Ureter (tissue), 1 donor: ENCODE results near the gene MMRN2. TPM values are rescaled to one million over a fixed set of nuclear protein-coding genes. Genes with fewer than 3 reads are reported as not detected.
"Not testable (repeated sequence)": the region's sequence is repeated elsewhere in the genome, so short reads cannot be mapped to it uniquely, and the experiment has no call there.

Source experiments
- DNase-seq: peaks from one replicate; pipeline ENCODE4 v3.0.0-alpha.2; 2020; ENCODE audit warnings: low spot score
- total RNA-seq: library from RNA; stranded (reverse); gene quantifications from one replicate; pipeline ENCODE4 v1.2.4, GENCODE V29; 2023
- donor health status: DM: yes; HTN: yes; CAD: no.

Gene MMRN2
- 99.0 TPM for total RNA-seq

- no peak for DNase-seq
Measured at GRCh38 chr10:86957471-86958115, at the start of gene MMRN2. MMRN2 (minus strand) TSS chr10:86957615; CDS start chr10:86957541, 74 bp downstream.

DNA sequence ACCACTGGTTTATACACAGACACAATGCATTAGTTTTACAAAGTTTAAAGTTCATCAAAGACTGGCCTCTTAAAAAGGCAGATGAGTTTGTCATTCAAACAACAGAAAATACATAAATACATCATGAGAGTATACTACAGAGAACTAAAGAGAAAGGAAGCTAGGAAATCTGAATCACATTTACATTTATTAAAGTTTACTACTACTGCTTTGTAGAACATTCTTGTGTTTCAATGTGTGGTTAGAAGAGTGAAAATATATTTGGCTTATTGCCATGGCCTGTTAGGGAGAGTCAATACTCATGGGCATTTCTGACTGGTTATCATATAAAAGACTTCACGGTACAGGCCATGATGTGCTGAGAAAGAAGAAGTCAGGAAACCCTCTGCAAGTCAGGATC lies 49.7 kb upstream of the MMRN2 start:
- not testable (repeated sequence) for DNase-seq

- DNase-seq = no peak
Measured at GRCh38 chr10:87000491-87000890, 43.1 kb upstream of the MMRN2 start.

GRCh38 chr10:86999802-87000403 lies 42.5 kb upstream of the MMRN2 start:
- not testable (repeated sequence) for DNase-seq

GRCh38 chr10:86992929-86993328 lies 35.5 kb upstream of the MMRN2 start:
- DNase-seq = no peak

DNA sequence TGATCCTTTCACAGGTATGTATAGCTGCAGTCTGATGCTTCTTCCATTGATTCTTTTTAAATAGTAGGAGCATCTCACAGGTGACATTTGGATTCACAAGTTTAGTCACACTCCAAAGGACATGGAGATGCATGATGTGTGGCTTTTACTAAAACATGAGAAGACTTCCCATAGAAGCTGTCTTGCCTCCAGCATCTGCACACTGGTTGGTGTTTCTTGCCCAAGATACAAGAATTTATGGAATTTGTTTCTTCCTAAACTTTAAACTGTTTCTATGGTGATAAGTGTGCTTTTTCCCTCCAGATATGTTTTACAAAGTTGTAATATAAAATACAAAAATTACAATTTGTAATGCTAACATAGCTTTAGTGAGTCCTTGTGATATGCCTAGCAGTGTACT lies 35.0 kb upstream of the MMRN2 start:
- DNase-seq = no peak

GRCh38 chr10:86991362-86991761 lies 33.9 kb upstream of the MMRN2 start:
- not testable (repeated sequence) for DNase-seq

- no peak for DNase-seq
Measured at GRCh38 chr10:86988520-86988919, 31.1 kb upstream of the MMRN2 start.

DNA sequence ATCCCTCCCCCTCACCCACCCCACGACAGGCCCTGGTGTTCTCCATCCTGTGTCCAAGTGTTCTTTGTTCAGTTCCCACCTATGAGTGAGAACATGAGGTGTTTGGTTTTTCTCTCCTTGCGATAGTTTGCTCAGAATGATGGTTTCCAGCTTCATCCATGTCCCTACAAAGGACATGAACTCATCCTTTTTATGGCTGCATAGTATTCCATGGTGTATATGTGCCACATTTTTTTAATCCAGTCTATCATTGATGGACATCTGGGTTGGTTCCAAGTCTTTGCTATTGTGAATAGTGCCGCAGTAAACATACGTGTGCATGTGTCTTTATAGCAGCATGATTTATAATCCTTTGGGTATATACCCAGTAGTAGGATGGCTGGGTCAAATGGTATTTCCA lies 27.1 kb upstream of the MMRN2 start:
- DNase-seq = not testable (repeated sequence)

- DNase-seq = no peak
Measured at GRCh38 chr10:86981716-86982115, 24.3 kb upstream of the MMRN2 start.

DNA sequence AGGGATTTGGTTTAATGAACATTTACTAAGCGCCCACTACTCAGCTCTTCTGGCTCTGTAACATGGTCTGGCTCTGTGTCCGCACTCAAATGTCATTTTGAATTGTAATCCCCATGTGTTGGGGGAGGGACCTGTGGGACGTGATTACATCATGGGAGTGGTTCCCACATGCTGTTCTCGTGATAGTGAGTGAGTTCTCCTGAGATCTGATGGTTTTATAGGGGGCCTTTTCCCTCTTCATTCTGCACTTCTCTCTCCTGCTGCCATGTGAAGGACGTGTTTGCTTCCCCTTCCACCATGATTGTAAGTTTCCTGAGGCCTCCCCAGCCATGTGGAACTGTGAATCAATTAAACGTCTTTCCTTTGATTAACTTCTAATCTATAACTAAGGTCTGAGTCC lies 23.6 kb upstream of the MMRN2 start:
- not testable (repeated sequence) for DNase-seq

- DNase-seq = no peak
Measured at GRCh38 chr10:86979977-86980448, 22.6 kb upstream of the MMRN2 start.

DNA sequence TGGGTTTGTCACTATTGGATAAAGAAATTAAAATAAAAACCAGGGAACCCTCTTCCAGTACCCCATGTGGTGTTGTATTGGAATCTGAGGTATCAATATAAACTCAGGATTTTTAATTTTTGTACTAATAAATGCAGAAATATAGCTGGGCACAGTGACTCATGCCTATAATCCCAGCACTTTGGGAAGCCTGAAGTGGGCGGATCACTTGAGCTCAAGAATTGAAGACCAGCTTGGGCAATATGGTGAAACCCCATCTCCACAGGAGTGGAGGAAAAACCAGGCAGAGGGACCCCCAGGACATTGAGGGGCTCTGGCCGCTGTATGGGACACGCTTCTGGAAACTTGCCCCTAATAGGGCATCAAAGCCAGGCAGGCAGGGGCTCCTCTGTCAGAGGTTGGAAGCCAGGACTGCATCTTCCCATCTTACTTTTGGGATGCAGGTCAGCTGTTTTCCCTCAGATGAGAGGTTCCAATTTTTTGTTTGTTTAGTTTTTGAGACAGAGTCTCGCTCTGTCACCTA lies 21.9 kb upstream of the MMRN2 start:
- no peak for DNase-seq

DNA sequence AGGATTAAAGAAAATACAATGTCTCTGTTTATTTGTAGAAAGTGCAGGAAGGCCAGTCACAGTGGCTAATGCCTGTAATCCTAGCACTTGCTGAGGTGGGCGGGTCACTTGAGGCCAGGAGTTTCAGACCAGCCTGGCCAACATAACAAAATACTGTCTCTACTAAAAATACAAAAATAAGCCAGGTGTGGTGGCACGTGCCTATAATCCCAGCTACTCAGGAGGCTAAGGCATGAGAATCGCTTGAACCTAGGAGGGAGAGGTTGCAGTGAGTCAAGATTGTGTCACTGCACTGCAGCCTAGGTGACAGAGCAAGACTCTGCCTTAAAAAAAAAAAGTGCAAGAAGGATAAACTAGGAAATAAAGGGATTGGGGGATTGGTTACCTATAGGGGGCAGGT lies 21.0 kb upstream of the MMRN2 start:
- DNase-seq = not testable (repeated sequence)

DNA sequence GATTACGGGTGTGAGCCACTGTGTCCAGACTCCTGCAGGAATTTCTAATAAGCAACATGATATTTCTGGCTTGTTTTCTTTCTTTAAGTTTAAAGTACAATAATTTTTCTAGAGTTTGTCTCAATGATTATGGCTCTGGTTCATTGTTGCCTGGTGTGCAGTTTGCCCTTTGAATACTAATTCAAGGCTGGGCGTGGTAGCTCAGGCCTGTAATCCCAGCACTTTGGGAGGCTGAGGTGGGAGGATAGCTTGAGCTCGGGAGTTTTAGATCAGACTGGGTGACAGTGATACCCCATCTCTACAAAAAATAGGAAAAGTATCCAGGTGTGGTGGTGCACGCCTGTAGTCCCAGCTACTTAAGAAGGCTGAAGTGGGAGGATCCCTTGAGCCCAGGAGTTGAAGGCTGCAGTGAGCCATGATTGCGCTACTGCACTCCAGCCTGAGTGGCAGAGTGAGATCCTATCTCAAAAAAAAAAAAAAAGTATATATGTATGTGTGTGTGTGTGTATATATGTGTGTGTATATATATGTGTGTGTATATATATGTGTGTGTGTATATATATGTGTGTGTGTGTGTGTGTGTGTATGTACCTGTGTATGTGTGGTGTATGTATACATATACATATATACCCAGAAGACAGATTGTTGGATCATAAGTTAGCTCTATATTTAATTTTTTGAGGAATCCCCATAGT lies 19.1 kb upstream of the MMRN2 start:
- no peak for DNase-seq

DNA sequence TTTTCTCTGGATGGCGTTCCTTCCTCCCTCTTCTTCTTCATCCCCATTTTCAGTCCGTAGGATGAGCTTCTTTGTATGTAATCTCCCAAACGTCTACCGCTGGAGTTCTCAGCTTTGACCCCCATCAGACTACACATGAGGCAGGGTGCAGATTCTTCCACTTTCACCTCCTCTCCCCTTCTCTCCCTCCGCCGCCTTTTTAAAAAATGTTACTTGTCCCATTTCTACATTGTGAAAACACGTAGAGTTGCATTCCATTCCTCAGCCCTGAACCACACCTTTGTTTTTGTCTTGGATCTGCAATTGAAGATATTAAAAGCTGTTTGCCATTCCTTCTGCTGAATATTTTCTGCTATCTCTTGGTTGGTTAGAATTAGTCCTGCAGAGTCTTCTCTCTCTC lies 17.1 kb upstream of the MMRN2 start:
- DNase-seq = no peak

DNA sequence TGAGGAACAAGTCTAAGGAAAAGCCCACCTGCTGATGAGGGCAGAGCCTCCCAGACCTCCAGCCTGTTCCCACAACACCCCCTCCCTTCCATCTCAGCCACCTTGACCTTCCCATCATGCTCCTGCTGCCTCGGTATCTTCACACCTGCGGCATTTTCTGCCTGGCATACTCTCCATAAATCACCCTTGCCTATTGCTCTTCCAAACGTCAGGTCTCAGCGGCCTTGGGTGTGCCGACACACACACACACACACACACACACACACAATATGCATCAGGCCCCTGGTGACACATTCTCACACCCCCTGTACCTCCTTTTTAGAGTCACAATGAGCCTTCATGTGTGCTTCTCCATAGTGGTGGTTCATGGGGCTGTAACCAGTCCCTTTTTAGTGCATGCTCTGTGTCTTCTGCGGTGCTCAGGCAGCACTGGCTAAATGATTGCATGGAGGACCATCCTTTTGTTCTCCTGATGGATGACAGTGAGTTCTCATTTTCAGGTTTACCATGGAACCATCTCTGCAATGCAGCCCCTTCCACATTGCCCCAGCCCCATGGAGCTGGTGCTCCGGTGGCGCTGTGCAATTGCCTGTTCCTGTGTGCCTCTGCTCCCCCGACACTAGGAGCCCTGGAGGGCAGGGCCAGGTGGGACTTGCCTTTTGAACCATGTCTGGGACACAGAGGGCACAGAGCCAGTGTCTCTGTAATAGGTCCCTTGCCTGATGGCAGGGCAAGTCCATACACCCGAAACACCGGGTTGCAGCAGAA lies 15.4 kb upstream of the MMRN2 start:
- DNase-seq = no peak

DNA sequence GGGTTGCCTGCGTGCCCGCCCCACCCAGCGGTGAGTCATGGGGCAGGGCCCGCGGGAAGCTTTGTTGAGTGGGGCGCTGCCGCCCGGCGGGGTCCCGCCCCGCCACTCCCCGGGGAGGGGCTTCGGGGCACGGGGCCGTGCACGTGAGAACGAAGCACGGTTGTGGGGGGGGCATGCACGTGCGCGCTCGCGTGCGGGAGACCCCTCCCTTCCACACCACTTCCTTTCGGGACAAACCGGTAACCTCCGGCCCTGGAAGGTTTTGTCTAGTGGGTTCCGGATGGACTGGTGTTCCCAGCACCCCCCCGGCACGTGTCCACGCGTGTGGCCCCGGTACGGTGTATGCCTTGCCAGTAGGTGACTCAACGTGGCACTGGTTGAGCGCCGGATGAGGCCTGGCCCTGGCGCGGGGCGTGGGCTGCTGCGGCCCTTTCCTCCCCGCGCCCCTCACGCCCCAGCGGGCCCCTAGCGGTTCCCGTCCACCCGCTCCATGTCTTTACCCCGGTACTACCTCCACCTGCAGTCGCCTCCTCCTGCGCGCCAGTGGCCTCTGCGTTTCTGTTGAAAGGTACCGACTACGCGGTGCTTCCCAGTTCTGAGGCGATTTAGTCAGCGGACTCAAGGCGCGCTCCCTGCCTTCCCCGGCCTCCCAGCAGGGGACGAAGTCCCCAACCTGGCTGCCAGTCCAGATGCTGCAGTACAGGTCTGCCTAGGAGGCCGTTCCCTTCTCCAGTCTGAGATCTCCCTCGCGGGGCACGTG lies 14.0 kb upstream of the MMRN2 start:
- peak; percentile 95 for DNase-seq

GRCh38 chr10:86970982-86971231 lies 13.5 kb upstream of the MMRN2 start:
- no peak for DNase-seq

DNA sequence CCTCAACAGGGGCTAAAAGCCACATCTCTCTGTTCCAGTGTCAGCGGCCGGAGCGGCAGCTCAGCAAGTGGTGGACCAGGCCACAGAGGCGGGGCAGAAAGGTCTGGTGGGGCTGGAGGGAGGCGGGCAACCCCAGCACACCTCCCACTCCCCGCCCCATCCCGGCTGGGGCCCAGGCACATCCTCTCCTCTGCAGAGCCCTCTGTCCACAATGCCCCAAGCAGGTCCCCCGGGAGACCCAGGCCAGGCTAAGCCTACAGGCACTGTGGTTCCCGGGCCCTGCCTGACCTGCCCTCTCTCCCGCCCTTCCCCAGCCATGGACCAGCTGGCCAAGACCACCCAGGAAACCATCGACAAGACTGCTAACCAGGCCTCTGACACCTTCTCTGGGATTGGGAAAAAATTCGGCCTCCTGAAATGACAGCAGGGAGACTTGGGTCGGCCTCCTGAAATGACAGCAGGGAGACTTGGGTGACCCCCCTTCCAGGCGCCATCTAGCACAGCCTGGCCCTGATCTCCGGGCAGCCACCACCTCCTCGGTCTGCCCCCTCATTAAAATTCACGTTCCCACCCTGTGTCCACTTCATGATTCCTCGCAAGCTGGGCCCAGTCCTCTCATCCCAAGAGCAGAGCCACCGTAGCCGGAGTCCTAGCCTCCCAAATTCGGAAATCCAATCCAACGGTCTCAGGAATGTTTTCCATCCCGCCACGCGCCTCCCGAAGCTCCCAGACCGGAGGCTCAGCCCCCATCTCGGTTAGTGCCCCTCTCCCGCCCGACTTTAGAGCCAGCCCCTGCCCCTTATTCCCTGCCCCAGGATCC lies 13.0 kb upstream of the MMRN2 start:
- DNase-seq = peak; percentile 90
